IgD-negative memory B cell (primary cell): ENCODE data around the gene MT2A. TPM values are rescaled to one million over a fixed set of nuclear protein-coding genes. Genes with fewer than 3 reads are reported as not detected.

Source experiments
- H3K27ac Mint-ChIP-seq, 3 donors: one replicate each; pipeline ENCODE4 v1.8.0; 2020 to 2022; ENCODE audit warnings: mild to moderate bottlenecking in 3 of 3, mixed read lengths in 3 of 3, moderate library complexity in 1 of 3
- H3K27me3 Mint-ChIP-seq: one replicate; pipeline ENCODE4 v1.8.0; 2021; ENCODE audit warnings: mixed read lengths
- H3K36me3 Mint-ChIP-seq: one replicate; pipeline ENCODE4 v1.8.0; 2020; ENCODE audit warnings: mild to moderate bottlenecking, mixed read lengths
- H3K4me1 Mint-ChIP-seq, 3 donors: one replicate each; pipeline ENCODE4 v1.8.0; 2020 to 2022; ENCODE audit warnings: mixed read lengths in 3 of 3, mild to moderate bottlenecking in 1 of 3
- H3K4me3 Mint-ChIP-seq, 4 donors: one replicate each; pipeline ENCODE4 v1.8.0; 2020 to 2022; ENCODE audit warnings: mild to moderate bottlenecking in 4 of 4, mixed read lengths in 4 of 4, moderate library complexity in 3 of 4
- H3K9me3 Mint-ChIP-seq, 3 donors: one replicate each; pipeline ENCODE4 v1.8.0; 2020 to 2021; ENCODE audit warnings: mixed read lengths in 3 of 3, mild to moderate bottlenecking in 1 of 3
- polyA plus RNA-seq: library from polyadenylated mRNA; unstranded; fragments of 300-500 nt; fragmentation: Illumina TruSeq; gene quantifications from one replicate; pipeline ENCODE4 v1.2.3, GENCODE V29; 2021

MT2A gene
- polyA plus RNA-seq, 1 donor from 2014 or later = 40.8 TPM

DNA sequence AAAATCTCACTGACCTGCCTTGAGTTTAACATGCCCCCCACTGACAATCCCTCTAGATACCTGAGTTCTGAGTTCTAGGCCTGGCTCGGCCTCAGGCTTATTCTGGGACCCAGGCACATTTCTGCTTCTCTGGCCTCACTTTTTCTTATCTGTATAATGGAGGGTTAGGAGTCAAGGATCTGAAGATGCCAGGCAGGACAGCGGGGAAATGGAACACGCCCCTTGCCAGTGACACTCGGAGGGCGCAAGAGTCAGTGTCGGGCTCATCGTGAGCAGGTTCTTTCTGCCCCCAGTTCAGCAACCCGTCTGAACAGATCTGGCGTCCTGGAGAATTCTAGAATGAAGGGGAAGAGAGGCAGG, 19.6 kb upstream of the MT2A start:
- Mint-ChIP-seq H3K27me3 (peaks cover 42% of the 10 kb centered on the region), H3K36me3 (peaks cover 2% of the 10 kb centered on the region), H3K27ac (no peak overlapping the region), H3K9me3 (no peaks in the 10 kb centered on the region), H3K4me1 (peaks cover 0 to 4% (median 3%) of the 10 kb centered on the region in 3 donors), H3K4me3 (peak overlapping the region in 2 of 4 donors; percentile 75 to 83)

DNA sequence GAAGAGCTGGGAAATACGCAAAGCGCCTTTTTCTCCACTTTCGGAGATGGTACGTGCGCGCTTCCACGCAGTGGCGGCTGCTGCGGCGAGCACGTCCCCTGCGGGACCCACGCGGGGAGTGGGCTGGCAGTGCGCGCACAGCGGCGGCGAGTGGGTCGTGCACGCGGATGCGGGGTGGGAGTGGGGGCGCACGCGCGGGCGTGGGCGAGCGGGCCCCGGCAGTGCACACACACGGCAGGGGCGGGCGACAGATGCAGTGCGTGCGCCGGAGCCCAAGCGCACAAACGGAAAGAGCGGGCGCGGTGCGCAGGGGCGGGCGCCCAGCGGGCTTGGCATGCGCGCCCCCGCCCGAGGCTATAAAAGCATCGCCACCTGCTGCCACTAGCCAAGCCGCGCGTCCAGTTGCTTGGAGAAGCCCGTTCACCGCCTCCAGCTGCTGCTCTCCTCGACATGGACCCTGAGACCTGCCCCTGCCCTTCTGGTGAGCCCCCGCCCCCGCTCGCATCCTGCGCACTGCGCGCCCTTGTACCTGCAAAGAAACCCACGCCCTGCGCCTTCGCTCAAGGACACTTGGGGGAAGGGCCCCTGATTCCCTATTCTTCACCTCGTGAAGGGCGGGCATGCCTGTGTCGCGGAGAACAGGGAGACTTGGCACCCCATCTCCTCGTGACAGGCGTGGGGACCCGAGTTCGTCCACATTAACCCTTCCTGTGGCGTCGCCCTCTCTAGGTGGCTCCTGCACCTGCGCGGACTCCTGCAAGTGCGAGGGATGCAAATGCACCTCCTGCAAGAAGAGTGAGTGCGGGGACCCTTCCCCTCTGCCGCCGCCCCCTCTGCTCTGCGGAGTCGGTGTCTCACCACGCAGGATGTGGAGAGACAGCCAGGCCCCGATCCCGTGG, 19.0 kb upstream of the MT2A start, which contains the start of gene MT3:
Gene MT3, plus strand, starts transcription at position 388 of the 899 bp plus-strand sequence. Its CDS starts 63 bp downstream, at position 451.
- Mint-ChIP-seq H3K4me1 (peaks cover 0 to 4% (median 3%) of the 10 kb centered on the region in 3 donors), H3K9me3 (peaks cover 0 to 3% (median 0%) of the 10 kb centered on the region in 3 donors), H3K27me3 (peaks cover 40% of the 10 kb centered on the region), H3K4me3 (peak within 1 kb of the TSS in 3 of 4 donors; percentile 49 to 83 (median 75)), H3K36me3 (peaks cover 2% of the 10 kb centered on the region), H3K27ac (no peak within 1 kb of the TSS)

DNA sequence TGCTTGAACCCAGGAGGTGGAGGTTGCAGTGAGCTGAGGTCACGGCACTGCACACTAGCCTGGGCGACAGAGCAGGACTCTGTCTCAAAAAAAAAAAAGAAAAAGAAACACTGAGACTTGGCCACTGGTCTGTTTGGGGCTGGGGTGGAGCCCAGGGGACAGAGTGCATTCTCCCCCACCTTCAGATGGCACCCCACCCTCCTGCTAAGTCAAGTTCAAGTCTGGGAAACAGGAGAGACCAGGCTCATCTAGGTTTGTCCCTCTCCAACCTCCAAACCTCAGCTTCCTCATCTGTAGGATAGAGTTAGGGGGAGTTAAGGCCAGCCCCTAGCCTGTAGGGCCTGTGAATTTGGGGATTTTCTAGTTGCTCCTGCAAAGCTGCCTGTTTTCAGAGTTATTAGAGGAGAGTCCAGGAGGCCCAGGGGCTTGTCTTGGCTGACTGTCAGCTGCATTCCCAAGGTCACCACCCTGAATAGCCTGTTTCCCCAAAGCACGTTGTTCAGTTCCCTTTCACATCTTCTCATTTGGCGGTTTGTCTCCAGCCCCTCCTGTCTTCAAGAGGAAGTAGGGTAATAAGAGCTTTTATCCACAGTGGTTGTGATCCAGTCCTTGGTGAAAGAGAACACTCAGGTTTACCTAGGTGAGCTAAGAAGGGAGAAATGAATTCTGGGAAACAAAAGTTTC, 16.9 kb upstream of the MT2A start:
- Mint-ChIP-seq H3K4me3 (peak overlapping the region in 1 of 4 donors; percentile 9), H3K27ac (no peak overlapping the region), H3K4me1 (peaks cover 0 to 4% (median 3%) of the 10 kb centered on the region in 3 donors), H3K9me3 (peaks cover 0 to 4% (median 0%) of the 10 kb centered on the region in 3 donors), H3K36me3 (peaks cover 2% of the 10 kb centered on the region), H3K27me3 (peaks cover 34% of the 10 kb centered on the region)

DNA sequence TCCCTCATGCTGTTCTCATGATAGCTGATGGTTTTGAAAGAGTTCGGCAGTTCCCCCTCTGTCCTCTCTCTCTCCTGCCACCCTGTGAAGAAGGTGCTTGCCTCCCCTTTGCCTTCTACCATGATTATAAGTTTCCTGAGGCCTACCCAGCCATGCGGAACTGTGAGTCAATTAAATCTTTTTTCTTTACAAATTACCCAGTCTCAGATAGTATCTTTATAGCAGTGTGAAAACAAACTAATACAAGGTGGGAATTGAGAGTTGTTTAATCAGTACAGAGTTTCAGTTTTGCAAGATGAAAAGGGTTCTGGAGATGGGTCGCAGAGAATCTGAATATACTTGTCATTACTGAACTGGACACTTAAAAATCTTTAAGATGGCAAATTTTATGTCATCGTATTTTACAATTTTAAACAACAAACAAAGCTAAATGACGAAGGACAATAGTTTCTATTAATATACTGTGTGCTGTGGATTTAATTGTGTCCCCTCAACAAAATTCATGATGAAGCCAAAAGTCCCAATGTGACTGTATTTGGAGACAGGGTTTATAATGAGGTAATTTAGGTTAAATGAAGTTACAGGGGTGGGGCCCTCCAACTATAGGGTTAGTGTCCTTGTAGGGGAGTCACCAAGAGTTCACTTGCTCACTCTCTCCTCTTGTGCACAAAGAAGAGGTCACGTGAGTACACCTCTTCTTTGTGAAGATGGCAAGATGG, 14.7 kb upstream of the MT2A start:
- H3K27ac Mint-ChIP-seq = no peak overlapping the region
- H3K9me3 Mint-ChIP-seq = peaks cover 0 to 4% (median 0%) of the 10 kb centered on the region in 3 donors
- H3K27me3 Mint-ChIP-seq = peaks cover 24% of the 10 kb centered on the region
- peaks cover 0 to 3% (median 2%) of the 10 kb centered on the region in 3 donors for H3K4me1 Mint-ChIP-seq
- H3K4me3 Mint-ChIP-seq = peak overlapping the region in 1 of 4 donors; percentile 75
- peaks cover 4% of the 10 kb centered on the region for H3K36me3 Mint-ChIP-seq

DNA sequence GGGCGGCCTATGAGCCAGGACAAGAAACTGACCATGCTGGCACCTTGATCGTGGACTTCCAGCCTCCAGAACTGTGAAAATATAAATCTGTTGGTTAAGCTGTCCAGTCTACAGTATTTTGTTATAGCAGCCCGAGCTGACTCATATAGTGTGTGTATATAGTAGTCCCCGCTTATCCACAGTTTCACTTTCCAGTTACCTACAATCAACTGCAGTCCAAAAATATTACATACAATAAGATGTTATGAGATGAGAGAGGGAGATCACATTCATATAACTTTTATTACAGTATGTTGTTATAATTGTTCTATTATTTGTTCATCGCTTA, 14.1 kb upstream of the MT2A start:
- peaks cover 4% of the 10 kb centered on the region for H3K36me3 Mint-ChIP-seq
- H3K4me1 Mint-ChIP-seq = no peaks in the 10 kb centered on the region
- no peak overlapping the region for H3K27ac Mint-ChIP-seq
- no peak overlapping the region for H3K4me3 Mint-ChIP-seq
- peaks cover 0 to 4% (median 0%) of the 10 kb centered on the region in 3 donors for H3K9me3 Mint-ChIP-seq
- H3K27me3 Mint-ChIP-seq = peaks cover 20% of the 10 kb centered on the region

DNA sequence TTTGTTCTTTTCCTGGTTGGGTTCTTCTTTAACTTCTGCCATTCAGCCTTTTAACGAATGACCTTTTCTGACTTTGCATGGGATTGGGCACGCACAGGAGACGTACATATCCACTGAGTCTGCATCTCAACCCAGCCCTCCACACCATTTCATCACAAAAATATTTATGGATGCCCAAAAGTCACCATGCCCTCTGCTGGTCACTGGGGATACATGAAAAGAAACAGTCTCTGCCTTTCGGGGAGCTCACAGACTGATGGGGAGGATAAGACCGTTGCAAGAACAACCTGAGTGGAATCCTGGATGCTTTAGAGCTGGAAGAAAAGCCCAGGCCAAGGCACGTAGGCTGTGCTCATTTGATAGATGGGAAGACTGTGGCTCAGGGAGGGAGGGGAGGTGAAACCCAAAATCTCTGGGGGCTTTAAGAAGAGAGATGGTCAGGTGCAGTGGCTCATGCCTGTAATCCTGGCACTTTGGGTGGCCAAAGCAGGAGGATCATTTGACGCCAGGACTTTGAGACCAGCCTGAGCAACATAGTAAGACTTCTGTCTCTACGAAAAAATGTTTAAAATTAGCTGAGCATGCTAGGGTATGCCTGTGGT, 7.9 kb upstream of the MT2A start:
- H3K4me3 Mint-ChIP-seq = no peak overlapping the region
- H3K4me1 Mint-ChIP-seq = peaks cover 0 to 4% (median 0%) of the 10 kb centered on the region in 3 donors
- H3K36me3 Mint-ChIP-seq = peaks cover 2% of the 10 kb centered on the region
- H3K9me3 Mint-ChIP-seq = no peaks in the 10 kb centered on the region
- no peak overlapping the region for H3K27ac Mint-ChIP-seq
- H3K27me3 Mint-ChIP-seq = peaks cover 15% of the 10 kb centered on the region

DNA sequence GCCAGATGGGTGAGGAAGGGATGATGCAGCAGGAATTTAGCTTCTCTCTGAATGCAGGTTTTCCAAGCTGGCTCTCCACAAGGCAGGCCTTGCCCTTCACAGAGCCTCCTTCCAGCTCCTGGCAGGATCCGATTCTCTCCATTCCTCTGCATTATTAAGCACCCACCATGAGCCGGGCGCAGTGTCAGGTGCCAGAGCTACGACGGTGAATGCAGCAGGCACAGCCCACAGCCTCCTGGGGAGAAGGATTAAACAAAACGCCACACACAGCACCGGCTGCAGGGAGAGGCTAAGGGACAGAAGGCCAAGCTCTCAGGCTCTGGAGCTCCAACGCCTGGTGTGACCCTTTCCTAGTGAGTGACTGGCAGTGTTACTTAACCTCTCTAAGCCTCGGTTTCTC, 7.1 kb upstream of the MT2A start:
- Mint-ChIP-seq H3K27me3 (peaks cover 15% of the 10 kb centered on the region), H3K4me3 (no peak overlapping the region), H3K4me1 (peaks cover 0 to 4% (median 0%) of the 10 kb centered on the region in 3 donors), H3K36me3 (peaks cover 2% of the 10 kb centered on the region), H3K27ac (no peak overlapping the region), H3K9me3 (no peaks in the 10 kb centered on the region)

DNA sequence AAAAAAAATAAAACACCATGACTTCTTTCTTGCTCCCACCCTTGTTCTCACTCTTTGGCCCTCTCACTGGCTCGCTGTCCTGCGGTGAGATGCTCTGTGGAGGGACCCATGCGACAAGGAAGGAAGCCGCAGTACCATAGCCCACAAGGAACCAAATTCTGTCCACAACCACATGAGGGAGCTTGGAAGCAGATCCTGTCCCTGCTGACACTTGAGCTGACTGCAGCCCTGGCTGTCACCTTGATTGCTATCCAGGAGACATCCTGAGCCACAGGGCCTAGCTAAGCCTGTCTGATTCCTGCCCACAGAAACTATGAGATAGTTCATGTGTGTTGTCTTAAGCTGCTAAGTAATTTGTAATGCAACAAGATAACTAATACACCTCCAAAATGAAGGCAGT, 4.8 kb upstream of the MT2A start:
- Mint-ChIP-seq H3K9me3 (no peaks in the 10 kb centered on the region), H3K36me3 (no peaks in the 10 kb centered on the region), H3K4me1 (peaks cover 0 to 10% (median 2%) of the 10 kb centered on the region in 3 donors), H3K27me3 (peaks cover 12% of the 10 kb centered on the region), H3K27ac (no peak overlapping the region), H3K4me3 (no peak overlapping the region)

DNA sequence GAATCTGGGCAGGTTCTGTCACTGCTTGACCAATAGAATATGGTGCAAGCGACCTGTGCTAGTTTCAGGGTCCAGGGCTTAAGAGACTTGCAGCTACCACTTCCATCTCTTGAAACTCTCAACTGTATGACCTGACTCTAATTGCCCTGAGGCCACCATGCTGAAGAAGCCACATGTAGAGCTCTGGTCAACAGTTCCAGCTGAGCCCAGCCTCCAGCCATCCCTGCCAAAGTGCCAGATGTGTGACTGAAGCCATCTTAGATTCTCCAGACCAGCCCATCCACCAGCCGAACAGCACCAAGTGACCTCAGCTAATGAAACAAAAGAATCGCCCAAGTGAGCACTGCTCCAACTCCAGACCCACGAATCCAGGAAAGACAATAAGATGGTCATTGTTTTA, 3.4 kb upstream of the MT2A start:
- peak overlapping the region in 1 of 4 donors; percentile 10 for H3K4me3 Mint-ChIP-seq
- no peaks in the 10 kb centered on the region for H3K36me3 Mint-ChIP-seq
- no peak overlapping the region for H3K27ac Mint-ChIP-seq
- H3K27me3 Mint-ChIP-seq = peaks cover 12% of the 10 kb centered on the region
- H3K4me1 Mint-ChIP-seq = peaks cover 7 to 20% (median 9%) of the 10 kb centered on the region in 3 donors
- no peaks in the 10 kb centered on the region for H3K9me3 Mint-ChIP-seq

DNA sequence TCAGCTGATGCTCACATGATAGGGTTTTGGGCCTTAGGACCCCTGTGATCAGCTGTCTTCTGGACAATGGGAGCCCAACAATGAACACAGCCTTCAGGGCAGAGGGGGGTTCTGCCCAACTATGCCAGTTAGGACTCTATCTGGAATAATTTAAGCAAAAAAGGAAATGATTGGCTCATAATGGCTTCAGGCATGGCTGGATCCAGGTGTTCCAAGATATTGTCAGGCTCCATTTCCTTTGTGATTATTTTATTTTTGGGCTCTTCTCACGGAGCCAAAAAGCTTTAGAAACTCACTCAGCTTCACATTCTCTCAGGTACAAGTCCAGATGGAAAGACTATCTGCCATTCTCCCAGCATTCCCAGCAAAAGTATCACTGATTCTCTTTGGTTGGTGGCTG, 2.9 kb upstream of the MT2A start:
- H3K4me3 Mint-ChIP-seq = peak overlapping the region in 1 of 4 donors; percentile 1
- H3K27ac Mint-ChIP-seq = no peak overlapping the region
- no peaks in the 10 kb centered on the region for H3K36me3 Mint-ChIP-seq
- H3K9me3 Mint-ChIP-seq = no peaks in the 10 kb centered on the region
- peaks cover 11 to 20% (median 14%) of the 10 kb centered on the region in 3 donors for H3K4me1 Mint-ChIP-seq
- H3K27me3 Mint-ChIP-seq = peaks cover 8% of the 10 kb centered on the region

DNA sequence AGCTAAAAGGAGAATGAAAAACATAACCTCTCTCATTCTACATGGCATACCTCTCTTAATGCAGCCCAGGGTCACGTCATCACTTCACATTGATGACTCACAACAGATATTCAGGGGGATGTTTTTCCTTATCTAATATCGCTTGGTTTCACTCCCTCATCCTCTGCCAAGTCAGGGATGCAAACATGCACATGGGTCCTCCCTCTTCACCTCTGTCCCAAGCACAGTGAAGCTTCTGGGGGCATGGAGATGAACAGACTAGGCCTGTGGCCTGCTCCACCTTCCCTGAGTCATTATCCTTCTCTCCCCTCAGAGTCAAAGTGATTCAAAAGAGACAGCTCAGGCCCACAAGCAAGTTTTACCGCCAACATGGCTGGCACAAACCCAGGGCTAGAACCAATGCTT, 2.3 kb upstream of the MT2A start:
- Mint-ChIP-seq H3K27me3 (peaks cover 6% of the 10 kb centered on the region), H3K36me3 (no peaks in the 10 kb centered on the region), H3K4me1 (peaks cover 17 to 25% (median 18%) of the 10 kb centered on the region in 3 donors), H3K9me3 (no peaks in the 10 kb centered on the region), H3K4me3 (peak overlapping the region in 1 of 4 donors; percentile 13), H3K27ac (peak overlapping the region in 1 of 3 donors; percentile 77)

DNA sequence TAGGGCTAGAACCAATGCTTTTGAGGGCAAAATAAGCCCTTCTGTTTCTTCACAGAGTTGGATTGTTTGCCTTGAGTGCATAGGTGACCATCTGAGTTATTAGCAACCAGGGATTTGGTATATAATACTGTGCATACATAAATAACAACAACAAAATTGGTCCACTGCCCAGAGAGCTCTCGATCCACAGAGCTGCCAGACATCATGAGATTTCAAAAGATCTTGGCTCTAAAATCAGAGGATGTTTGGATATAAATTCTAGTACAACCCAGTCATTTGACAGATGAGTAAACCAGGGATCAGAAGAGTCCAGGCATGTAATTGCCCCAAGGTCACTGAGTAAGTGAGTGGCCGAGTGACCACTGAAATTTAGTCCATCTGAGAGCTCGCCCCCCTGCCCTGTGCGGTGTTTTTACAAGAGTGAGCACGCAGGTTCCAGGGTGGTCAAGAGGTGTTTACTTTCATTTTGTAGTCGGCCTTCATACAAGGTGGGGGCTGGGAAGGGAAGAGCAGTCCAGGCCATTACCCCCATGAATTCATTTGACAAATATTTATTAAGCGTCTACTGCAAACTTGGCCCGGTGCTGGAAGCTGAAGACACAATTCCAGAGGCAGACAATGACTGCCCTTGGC, 1.8 kb upstream of the MT2A start:
- H3K27ac Mint-ChIP-seq = peak overlapping the region in 1 of 3 donors; percentile 77
- peaks cover 18 to 27% (median 19%) of the 10 kb centered on the region in 3 donors for H3K4me1 Mint-ChIP-seq
- peak overlapping the region in 2 of 4 donors; percentile 13 to 63 for H3K4me3 Mint-ChIP-seq
- H3K27me3 Mint-ChIP-seq = peaks cover 5% of the 10 kb centered on the region
- no peaks in the 10 kb centered on the region for H3K9me3 Mint-ChIP-seq
- H3K36me3 Mint-ChIP-seq = no peaks in the 10 kb centered on the region

DNA sequence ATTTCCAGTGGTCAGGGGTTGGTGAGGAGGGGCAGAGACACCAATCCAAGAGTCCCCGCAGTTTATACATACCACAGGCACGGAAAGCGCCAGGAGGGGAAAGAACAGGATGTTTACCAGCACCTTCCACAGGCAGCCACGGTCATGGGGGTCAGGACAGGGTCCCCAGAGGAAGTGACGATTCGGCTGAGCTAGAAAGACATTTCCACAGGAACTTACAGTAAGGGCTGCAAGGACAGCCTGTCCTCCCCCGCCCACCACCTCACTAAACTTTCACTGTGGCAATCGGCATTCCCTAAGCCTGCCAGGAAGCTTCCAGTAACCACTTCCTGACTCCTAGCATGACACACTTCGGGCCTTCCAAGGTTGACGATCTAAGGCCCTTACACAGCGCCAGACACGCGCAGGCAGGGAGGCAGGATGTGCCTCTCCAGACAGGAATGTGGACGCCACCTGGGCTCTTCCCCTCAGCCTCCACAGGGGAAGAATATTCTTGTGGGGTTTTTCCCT, 1.2 kb upstream of the MT2A start:
- H3K36me3 Mint-ChIP-seq = no peaks in the 10 kb centered on the region
- no peaks in the 10 kb centered on the region for H3K9me3 Mint-ChIP-seq
- H3K27me3 Mint-ChIP-seq = peaks cover under 1% of the 10 kb centered on the region
- peaks cover 18 to 27% (median 19%) of the 10 kb centered on the region in 3 donors for H3K4me1 Mint-ChIP-seq
- H3K27ac Mint-ChIP-seq = peak overlapping the region in 1 of 3 donors; percentile 77
- peak overlapping the region in 2 of 4 donors; percentile 13 to 63 for H3K4me3 Mint-ChIP-seq

DNA sequence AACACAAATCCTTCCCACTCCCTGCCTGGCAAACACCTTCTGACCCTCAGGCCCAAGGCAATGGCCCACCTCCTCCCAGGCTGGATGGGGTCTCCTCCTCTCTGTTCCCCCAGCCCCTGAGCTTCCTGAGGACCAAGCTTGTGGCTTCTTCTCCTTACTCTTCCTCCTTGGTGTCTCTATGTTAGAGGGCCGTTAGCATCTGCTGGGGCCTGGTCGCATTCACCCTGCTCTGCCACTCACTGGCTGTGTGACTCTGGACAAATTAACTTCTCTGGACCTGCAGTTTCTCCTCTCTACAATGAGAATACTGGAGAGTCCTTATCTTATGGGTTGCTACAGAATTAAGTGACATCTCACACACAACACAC, 725 bp upstream of the MT2A start:
- H3K36me3 Mint-ChIP-seq = no peaks in the 10 kb centered on the region
- peaks cover 18 to 27% (median 19%) of the 10 kb centered on the region in 3 donors for H3K4me1 Mint-ChIP-seq
- no peaks in the 10 kb centered on the region for H3K9me3 Mint-ChIP-seq
- H3K4me3 Mint-ChIP-seq = peak overlapping the region; percentile 13 to 81 (median 74)
- no peaks in the 10 kb centered on the region for H3K27me3 Mint-ChIP-seq
- peak overlapping the region in 1 of 3 donors; percentile 70 for H3K27ac Mint-ChIP-seq
